AG09309 (cell line): Measurements from ENCODE around the gene COL6A5.

Experiments used
- DNase-seq: peaks from one replicate; pipeline ENCODE4 v3.0.0-alpha.2; 2010; ENCODE audit warnings: low read depth
- H3K4me3 ChIP-seq: 2 replicates; pipeline ENCODE4 v1.5.1; 2011; ENCODE audit warnings: mild to moderate bottlenecking, low read depth, low read length, moderate library complexity; ENCODE audit not compliant: control insufficient read depth
- TF ChIP-seq, protein P1 (sequence below): IDR thresholded peaks from 2 replicates; pipeline ENCODE4 v1.5.1; 2011; ENCODE audit warnings: mild to moderate bottlenecking, low read depth, low read length, inconsistent platforms; ENCODE audit not compliant: insufficient read depth, control insufficient read depth; ENCODE audit errors: missing control alignments

The COL6A5 gene

GRCh38 chr3:130506031-130506430 lies 160.6 kb downstream of the COL6A5 start:
- TF ChIP-seq, protein P1, sequence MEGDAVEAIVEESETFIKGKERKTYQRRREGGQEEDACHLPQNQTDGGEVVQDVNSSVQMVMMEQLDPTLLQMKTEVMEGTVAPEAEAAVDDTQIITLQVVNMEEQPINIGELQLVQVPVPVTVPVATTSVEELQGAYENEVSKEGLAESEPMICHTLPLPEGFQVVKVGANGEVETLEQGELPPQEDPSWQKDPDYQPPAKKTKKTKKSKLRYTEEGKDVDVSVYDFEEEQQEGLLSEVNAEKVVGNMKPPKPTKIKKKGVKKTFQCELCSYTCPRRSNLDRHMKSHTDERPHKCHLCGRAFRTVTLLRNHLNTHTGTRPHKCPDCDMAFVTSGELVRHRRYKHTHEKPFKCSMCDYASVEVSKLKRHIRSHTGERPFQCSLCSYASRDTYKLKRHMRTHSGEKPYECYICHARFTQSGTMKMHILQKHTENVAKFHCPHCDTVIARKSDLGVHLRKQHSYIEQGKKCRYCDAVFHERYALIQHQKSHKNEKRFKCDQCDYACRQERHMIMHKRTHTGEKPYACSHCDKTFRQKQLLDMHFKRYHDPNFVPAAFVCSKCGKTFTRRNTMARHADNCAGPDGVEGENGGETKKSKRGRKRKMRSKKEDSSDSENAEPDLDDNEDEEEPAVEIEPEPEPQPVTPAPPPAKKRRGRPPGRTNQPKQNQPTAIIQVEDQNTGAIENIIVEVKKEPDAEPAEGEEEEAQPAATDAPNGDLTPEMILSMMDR, result no peak
- H3K4me3 ChIP-seq, result no peak overlapping the region
- no peak for DNase-seq

DNA sequence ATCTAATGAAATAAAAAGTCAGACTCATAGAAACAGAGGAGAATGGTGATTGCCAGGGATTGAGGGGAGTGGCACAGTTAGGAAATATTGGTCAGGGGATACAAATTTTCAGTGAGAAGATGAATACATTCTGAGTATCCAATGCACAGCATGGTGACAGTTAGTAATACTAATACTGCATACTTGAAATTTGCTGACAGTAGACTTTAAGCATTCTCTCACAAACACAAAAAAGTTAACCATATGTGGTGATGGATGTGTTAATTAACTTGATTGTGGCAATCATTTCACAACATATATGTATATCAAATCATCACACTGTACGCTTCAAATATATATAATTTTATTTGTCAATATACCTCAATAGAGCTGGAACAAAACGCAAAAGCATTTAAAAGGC lies 162.3 kb downstream of the COL6A5 start:
- no peak for DNase-seq
- TF ChIP-seq, protein P1, result no peak
- no peak overlapping the region for H3K4me3 ChIP-seq

DNA sequence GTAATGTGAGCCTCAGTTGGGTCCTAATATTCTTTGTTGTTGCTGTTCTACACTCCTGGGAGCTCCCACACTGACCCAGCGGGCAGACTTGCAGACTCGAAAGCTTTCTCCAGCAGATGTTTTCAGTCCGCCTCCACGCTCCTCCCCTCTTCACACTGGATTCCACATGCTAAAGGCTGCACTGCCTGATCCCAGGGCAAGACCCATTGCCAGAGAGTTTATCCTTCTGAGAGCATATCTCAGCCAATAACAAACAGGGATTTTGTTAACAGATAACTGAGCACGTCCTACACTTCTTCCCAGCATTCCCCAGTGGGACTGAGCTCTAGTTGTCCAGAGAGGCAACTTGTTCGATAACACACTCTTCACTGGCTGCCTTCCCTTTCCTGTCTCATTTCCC lies 163.5 kb downstream of the COL6A5 start:
- no peak overlapping the region for H3K4me3 ChIP-seq
- no peak for DNase-seq
- TF ChIP-seq, protein P1, result no peak

GRCh38 chr3:130514681-130515080 lies 169.2 kb downstream of the COL6A5 start:
- DNase-seq, result no peak
- H3K4me3 ChIP-seq, result no peak overlapping the region
- TF ChIP-seq, protein P1, result no peak

DNA sequence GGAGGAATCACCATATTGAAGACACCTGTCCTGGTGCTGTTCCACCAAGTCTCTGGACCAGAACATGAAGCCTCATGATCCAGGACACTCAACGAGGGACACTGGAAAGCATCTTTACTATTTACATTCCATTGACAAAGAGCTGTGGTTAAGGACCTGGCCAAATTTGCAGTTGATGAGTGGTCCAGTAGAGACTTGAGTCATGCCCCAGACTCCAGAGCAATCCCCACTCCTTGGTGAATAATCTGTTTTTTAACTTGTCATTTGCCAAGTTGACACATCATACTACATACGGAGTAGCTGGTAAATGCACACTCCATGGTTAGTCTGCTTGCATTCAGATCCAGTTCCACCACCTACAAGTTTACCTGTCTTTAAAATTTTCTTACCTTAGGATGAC lies 170.3 kb downstream of the COL6A5 start:
- H3K4me3 ChIP-seq, result no peak overlapping the region
- no peak for DNase-seq
- TF ChIP-seq, protein P1, result no peak

DNA sequence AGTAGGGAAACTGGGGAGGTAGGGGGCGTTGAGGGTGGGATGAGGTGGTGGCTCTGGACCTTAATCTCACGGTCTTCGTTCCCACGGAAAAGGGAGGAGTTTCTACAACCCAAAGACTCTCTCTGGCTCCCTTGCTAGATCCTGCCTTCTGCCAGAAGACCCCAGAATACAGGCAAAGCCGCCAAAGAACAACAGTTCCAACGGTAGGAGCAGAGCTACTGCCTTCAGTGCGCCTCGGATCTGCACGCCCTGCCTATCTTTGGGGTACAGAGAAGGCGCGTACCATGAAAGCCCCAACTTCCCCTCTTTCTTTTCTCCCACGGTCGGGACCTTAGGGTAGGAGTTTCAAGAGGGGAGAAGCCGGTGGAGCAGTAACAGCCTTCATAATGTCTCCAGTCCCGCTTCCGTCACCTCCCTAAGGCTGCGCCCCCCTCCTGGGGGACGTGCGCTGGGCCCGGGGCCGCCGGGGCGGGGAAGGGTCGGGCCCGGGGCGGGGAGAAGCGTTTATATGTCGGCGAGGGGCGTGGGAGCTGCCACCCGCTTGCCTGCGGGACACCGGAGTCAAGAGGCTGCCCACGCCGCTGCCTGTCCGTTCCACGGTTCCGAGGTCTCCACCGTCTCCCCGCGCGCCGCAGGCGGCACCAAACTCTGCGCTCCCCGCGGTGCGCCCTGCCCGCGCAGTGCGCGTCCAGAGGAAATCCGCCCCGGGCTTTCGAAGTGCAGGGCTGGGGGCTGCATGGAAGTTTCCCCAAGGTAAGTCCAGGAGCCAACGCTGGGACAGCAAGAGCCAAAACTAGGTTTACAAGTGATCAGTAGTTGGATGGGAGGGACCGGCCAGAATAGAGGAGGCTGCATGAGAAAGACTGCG lies 171.4 kb downstream of the COL6A5 start, which contains the start of gene COL6A6:
COL6A6 (plus strand) TSS at position 533 of the 868 bp plus-strand sequence. CDS start 43,188 bp downstream, outside the sequence.
- no peak within 1 kb of the TSS for H3K4me3 ChIP-seq
- DNase-seq, result no peak
- TF ChIP-seq, protein P1, result no peak
